GM12878 (cell line): Measurements from ENCODE around the gene KIF26A. TPM values are rescaled to one million over a fixed set of nuclear protein-coding genes. Genes with fewer than 3 reads are reported as not detected.

Experiments used
- ATAC-seq: fragments of 200-7000 bp; cut with Tn5 transposase; 3 replicates; pipeline ENCODE4 v1.9.1; 2020; ENCODE audit warnings: mild to moderate bottlenecking, moderate library complexity
- BruUV-seq: library from RNA; stranded (reverse); fragments of 400-500 nt; replicated peaks from 2 replicates; lab custom pipeline; 2021; lab: Mats Ljungman, UMichigan
- CTCF ChIA-PET: fragments of 300-600 bp; sonication (Branson Sonifier 250); formaldehyde crosslinking; extraction: SDS; loops from one replicate; lab custom pipeline; 2021; ENCODE audit warnings: inconsistent platforms; lab: Yijun Ruan, JAX
- POLR2A ChIA-PET: fragments of 350-600 bp; formaldehyde crosslinking; extraction: SDS; loops from one replicate; lab custom pipeline; 2021; ENCODE audit warnings: inconsistent platforms; lab: Charles Lee
- RAD21 ChIA-PET: fragments of 300-600 bp; sonication (Branson Sonifier 250); formaldehyde crosslinking; loops from one replicate; lab custom pipeline; 2023; ENCODE audit warnings: antibody characterized with exemption; ENCODE audit not compliant: unreplicated experiment; lab: Charles Lee
- SMC1A ChIA-PET: fragments of 300-600 bp; sonication (Branson Sonifier 250); formaldehyde crosslinking; loops from one replicate; lab custom pipeline; 2023; ENCODE audit not compliant: unreplicated experiment, uncharacterized antibody; lab: Charles Lee
- DNase-seq: peaks from one replicate; pipeline ENCODE4 v3.0.0-alpha.2; 2011; ENCODE audit warnings: low read depth, low spot score
- FAIRE-seq: peaks from 3 replicates; lab custom pipeline; 2011; peaks lifted over from hg19 to GRCh38; lab: Jason Lieb, UNC
- H2AFZ ChIP-seq: 2 replicates; pipeline ENCODE4 v1.6.0; 2011; ENCODE audit warnings: low read depth, low read length, control low read depth; ENCODE audit not compliant: control insufficient read depth
- H3K27ac ChIP-seq: 2 replicates; pipeline ENCODE4 v1.5.1; 2011; ENCODE audit warnings: control low read depth; ENCODE audit not compliant: control insufficient read depth, insufficient read depth
- H3K27me3 ChIP-seq, 2 experiments: replicated peaks in 1 of 2; 2 replicates each; pipeline versions ENCODE4 v1.6.0 to v1.6.1; 2011; ENCODE audit warnings: low read length in 1 of 2; ENCODE audit not compliant: control insufficient read depth in 2 of 2, insufficient read depth in 2 of 2
- H3K36me3 ChIP-seq, 2 experiments: 2 replicates each; pipeline ENCODE4 v1.5.1; 2011; ENCODE audit warnings: low read length in 1 of 2; ENCODE audit not compliant: control insufficient read depth in 2 of 2, insufficient read depth in 2 of 2
- H3K4me1 ChIP-seq: 2 replicates; pipeline ENCODE4 v1.6.1; 2011; ENCODE audit warnings: mild to moderate bottlenecking, low read length, moderate library complexity, mixed read lengths; ENCODE audit not compliant: control insufficient read depth, insufficient read depth
- H3K4me2 ChIP-seq: 2 replicates; pipeline ENCODE4 v1.6.0; 2011; ENCODE audit warnings: control low read depth; ENCODE audit not compliant: control insufficient read depth, insufficient read depth
- H3K4me3 ChIP-seq: fragments of 200-600 bp; sonication (generic); 2 replicates; pipeline ENCODE4 v1.5.1; 2016
- H3K79me2 ChIP-seq: 2 replicates; pipeline ENCODE4 v1.6.0; 2011; ENCODE audit warnings: low read length; ENCODE audit not compliant: control insufficient read depth, insufficient read depth
- H3K9ac ChIP-seq: 2 replicates; pipeline ENCODE4 v1.8.0; 2011; ENCODE audit warnings: low read length, control low read depth, mixed read lengths; ENCODE audit not compliant: control insufficient read depth, insufficient read depth
- H3K9me3 ChIP-seq: replicated peaks from 3 replicates; pipeline ENCODE4 v1.5.1; 2011; ENCODE audit warnings: mild to moderate bottlenecking, low read length; ENCODE audit not compliant: control insufficient read depth, insufficient read depth
- H4K20me1 ChIP-seq: 2 replicates; pipeline ENCODE4 v1.6.0; 2011; ENCODE audit not compliant: control insufficient read depth, insufficient read depth
- BHLHE40 ChIP-seq, 2 experiments: fragments of 450-650 bp in 1 of 2; IDR thresholded peaks; 2 replicates each; pipeline ENCODE4 v1.6.1; 2011 to 2017; ENCODE audit warnings: low read depth in 2 of 2, borderline replicate concordance in 1 of 2, improper control_type of control experiment in 1 of 2, low read length in 1 of 2, mild to moderate bottlenecking in 1 of 2
- CBFB ChIP-seq: IDR thresholded peaks from 2 replicates; pipeline ENCODE4 v1.6.1; 2016; ENCODE audit warnings: antibody characterized with exemption, low read depth
- HDAC2 ChIP-seq: fragments of 200-600 bp; sonication (generic); IDR thresholded peaks from 2 replicates; pipeline ENCODE4 v1.6.1; 2017
- KAT2A ChIP-seq: conservative IDR thresholded peaks from 2 replicates; pipeline ENCODE4 v1.6.1; 2011; ENCODE audit warnings: low read depth, low read length; ENCODE audit not compliant: control insufficient read depth
- MYB ChIP-seq: fragments of 150-350 bp; IDR thresholded peaks from 2 replicates; pipeline ENCODE4 v1.6.1; 2014; ENCODE audit warnings: mild to moderate bottlenecking, low read depth, low read length, borderline replicate concordance
- NBN ChIP-seq: fragments of 450-650 bp; IDR thresholded peaks from 2 replicates; pipeline ENCODE4 v1.6.1; 2016
- SMC3 ChIP-seq: IDR thresholded peaks from 2 replicates; pipeline ENCODE4 v1.6.1; 2011; ENCODE audit warnings: low read length, improper control_type of control experiment, borderline replicate concordance
- SREBF2 ChIP-seq: IDR thresholded peaks from 2 replicates; pipeline ENCODE4 v1.6.1; 2012; ENCODE audit warnings: mild to moderate bottlenecking, low read length
- SUPT20H ChIP-seq: IDR thresholded peaks from 2 replicates; pipeline ENCODE4 v1.6.1; 2011; ENCODE audit warnings: low read depth, mild to moderate bottlenecking, low read length, moderate library complexity, borderline replicate concordance; ENCODE audit not compliant: control insufficient read depth
- YBX1 ChIP-seq: fragments of 450-650 bp; IDR thresholded peaks from 2 replicates; pipeline ENCODE4 v1.6.1; 2016; ENCODE audit warnings: antibody characterized with exemption
- ZBED1 ChIP-seq: IDR thresholded peaks from 2 replicates; pipeline ENCODE4 v1.6.1; 2016; ENCODE audit warnings: borderline replicate concordance
- ZNF622 ChIP-seq: fragments of 450-650 bp; IDR thresholded peaks from 2 replicates; pipeline ENCODE4 v1.6.1; 2017; ENCODE audit warnings: mild to moderate bottlenecking, inconsistent platforms
- WGBS: methylation state at CpG from one replicate; pipeline ENCODE4 v1.1.6; 2016; ENCODE audit warnings: low lambda C conversion rate; ENCODE audit not compliant: insufficient replicate concordance, insufficient coverage; ENCODE audit errors: missing lambda C conversion rate; 5-methylcytosine and 5-hydroxymethylcytosine counted together
- in situ Hi-C: fragments of 300-500 bp; cut with MboI; formaldehyde crosslinking; loops from 9 replicates; pipeline ENCODE4 v1.14.3; 2018; ENCODE audit warnings: mixed read lengths
- intact Hi-C: fragments of 100-400 bp; cut with micrococcal nuclease; formaldehyde crosslinking; loops from one replicate; pipeline ENCODE4 v1.14.2; 2022; ENCODE audit not compliant: unreplicated experiment
- polyA plus RNA-seq, 11 experiments: library from polyadenylated mRNA; depleted of rRNA in 4 of 11; unstranded in 6 of 11; stranded (reverse) in 5 of 11; fragments of >200 nt; fragmentation: Nextera tagmentation in 4 of 11; fragmentation: Illumina TruSeq in 1 of 11; extraction: Ambion mirVana in 4 of 11; extraction: Trizol in 1 of 11; gene quantifications; 1 replicate in 1 of 11; 2 replicates in 10 of 11; pipeline versions ENCODE4 v1.2.1 to v1.2.3, GENCODE V29; 2011 to 2016; ENCODE audit warnings: inconsistent platforms in 2 of 11, missing spikeins in 2 of 11, low read depth in 1 of 11
- total RNA-seq, 4 experiments: library from RNA; depleted of rRNA in 3 of 4; stranded (reverse); fragments of >200 nt in 3 of 4; fragmentation: Illumina TruSeq in 1 of 4; extraction: Trizol in 1 of 4; gene quantifications; 2 replicates each; pipeline versions ENCODE4 v1.2.1 to v1.2.3, GENCODE V29; 2013 to 2021
- TF ChIP-seq, protein P1 (sequence below): fragments of 450-650 bp; IDR thresholded peaks from 2 replicates; pipeline ENCODE4 v1.6.1; 2017; ENCODE audit warnings: mild to moderate bottlenecking, low read depth, inconsistent platforms; ENCODE audit not compliant: poor library complexity, severe bottlenecking
- TF ChIP-seq, protein P2 (sequence below): IDR thresholded peaks from 2 replicates; pipeline ENCODE4 v1.6.1; 2011; ENCODE audit warnings: borderline replicate concordance, low read depth, mild to moderate bottlenecking, moderate library complexity, mixed read lengths, low read length; ENCODE audit not compliant: insufficient read depth; ENCODE audit errors: extremely low read length
- TF ChIP-seq, protein P3 (sequence below): fragments of 450-650 bp; IDR thresholded peaks from 2 replicates; pipeline ENCODE4 v1.6.1; 2017; ENCODE audit warnings: mild to moderate bottlenecking, moderate library complexity

The KIF26A gene
- total and polyA plus RNA-seq, 10 of the 15 experiments (the other 5 are each of a cell fraction or from before 2014, with no cell fraction given), result 0.05 TPM; not detected in 9

DNA sequence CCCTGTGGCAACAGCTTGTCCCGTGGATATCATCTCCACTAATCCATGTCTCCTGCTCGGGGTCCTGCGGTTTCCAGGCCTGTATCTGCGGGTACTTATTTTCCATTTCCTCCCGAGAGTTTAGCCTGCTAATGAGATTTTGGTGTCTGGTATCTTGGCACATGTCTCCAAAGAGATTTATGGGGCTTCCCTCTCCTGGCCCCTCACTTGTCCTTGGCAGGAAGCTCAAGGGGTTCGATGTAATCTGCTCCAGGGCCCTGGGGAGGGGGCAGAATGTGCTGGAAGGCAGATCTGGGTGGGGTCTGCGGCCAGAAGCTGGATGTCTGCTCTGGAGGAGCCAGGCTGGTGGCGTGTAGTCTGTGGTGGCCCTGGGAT lies 85.7 kb downstream of the KIF26A start (continued):
- TF ChIP-seq SREBF2 (no peak), YBX1 (no peak), HDAC2 (no peak)

DNA sequence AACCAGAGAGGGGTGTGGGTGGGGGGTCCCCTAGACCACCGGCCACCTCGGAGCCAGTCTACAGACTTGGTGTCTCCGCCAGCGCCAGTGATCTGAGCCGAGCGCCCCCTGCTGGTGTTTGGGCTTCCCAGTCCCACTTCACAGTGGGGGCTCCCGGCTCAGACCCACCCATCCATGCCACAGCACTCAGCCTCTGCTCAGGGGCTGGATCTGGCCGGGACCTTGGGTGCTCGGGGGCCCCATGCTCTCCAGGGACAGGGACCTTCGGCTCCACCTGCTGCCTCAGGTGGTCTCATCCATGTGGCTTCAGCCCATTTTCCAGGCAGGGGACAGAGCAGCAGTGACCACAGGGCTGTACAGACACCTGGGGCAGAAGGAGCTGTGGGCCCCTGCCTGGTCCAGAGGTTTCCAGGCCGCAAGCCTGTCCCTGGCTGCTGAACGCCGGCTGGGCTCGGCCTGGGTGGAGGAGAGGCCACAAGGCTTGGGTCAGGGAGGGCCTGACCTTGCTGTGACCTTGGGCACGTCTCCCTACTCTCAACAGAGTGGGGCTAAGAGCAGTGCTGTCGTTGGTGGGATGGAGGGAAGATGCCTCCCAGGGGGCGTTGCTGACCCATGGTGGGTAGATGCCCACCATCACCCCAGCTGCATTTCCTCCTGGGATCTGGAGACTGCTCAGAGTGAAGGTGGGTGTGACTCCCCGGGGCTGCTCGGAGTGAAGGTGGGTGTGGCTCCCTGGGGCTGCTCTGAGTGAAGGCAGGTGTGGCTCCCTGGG lies 86.3 kb downstream of the KIF26A start:
- Histone ChIP-seq H3K4me1 (no peaks in the 10 kb centered on the region), H3K9me3 (no peaks in the 10 kb centered on the region; the same call in 2 of the 3 replicates), H2AFZ (no peak overlapping the region), H3K27me3 (no peaks in the 10 kb centered on the region; a peak in 1 of 4 replicates), H3K79me2 (no peaks in the 10 kb centered on the region), H3K9ac (no peak overlapping the region), H4K20me1 (no peaks in the 10 kb centered on the region; the same call in 1 of the 2 replicates), H3K27ac (no peak overlapping the region), H3K4me3 (no peak overlapping the region), H3K4me2 (no peak overlapping the region), H3K36me3 (no peaks in the 10 kb centered on the region)
- 17% methylated on average over 17 of the region's 19 CpGs for WGBS
- in situ Hi-C loops, result no loop called here
- ChIA-PET CTCF (no interaction called here), POLR2A (no interaction called here), RAD21 (no interaction called here), SMC1A (no interaction called here)
- BruUV-seq, result no TSS peak
- intact Hi-C loops, result loop anchor here (5.0 kb wide), 1 partner anchor 147 kb away; no protein-coding TSS in a partner anchor
- ATAC-seq (peak; percentile 61), FAIRE-seq (no peak), DNase-seq (no peak)
- no peak for TF ChIP-seq SUPT20H
- TF ChIP-seq ZNF622, result no peak
- TF ChIP-seq, protein P1, sequence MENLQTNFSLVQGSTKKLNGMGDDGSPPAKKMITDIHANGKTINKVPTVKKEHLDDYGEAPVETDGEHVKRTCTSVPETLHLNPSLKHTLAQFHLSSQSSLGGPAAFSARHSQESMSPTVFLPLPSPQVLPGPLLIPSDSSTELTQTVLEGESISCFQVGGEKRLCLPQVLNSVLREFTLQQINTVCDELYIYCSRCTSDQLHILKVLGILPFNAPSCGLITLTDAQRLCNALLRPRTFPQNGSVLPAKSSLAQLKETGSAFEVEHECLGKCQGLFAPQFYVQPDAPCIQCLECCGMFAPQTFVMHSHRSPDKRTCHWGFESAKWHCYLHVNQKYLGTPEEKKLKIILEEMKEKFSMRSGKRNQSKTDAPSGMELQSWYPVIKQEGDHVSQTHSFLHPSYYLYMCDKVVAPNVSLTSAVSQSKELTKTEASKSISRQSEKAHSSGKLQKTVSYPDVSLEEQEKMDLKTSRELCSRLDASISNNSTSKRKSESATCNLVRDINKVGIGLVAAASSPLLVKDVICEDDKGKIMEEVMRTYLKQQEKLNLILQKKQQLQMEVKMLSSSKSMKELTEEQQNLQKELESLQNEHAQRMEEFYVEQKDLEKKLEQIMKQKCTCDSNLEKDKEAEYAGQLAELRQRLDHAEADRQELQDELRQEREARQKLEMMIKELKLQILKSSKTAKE, result no peak
- no peak for TF ChIP-seq NBN
- no peak for TF ChIP-seq CBFB
- TF ChIP-seq, protein P2, sequence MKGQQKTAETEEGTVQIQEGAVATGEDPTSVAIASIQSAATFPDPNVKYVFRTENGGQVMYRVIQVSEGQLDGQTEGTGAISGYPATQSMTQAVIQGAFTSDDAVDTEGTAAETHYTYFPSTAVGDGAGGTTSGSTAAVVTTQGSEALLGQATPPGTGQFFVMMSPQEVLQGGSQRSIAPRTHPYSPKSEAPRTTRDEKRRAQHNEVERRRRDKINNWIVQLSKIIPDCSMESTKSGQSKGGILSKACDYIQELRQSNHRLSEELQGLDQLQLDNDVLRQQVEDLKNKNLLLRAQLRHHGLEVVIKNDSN, result no peak
- no peak for TF ChIP-seq MYB
- TF ChIP-seq SMC3, result peak; percentile 18; the same call in 1 of the 2 replicates
- TF ChIP-seq ZBED1, result no peak
- no peak for TF ChIP-seq KAT2A
- TF ChIP-seq, protein P3, sequence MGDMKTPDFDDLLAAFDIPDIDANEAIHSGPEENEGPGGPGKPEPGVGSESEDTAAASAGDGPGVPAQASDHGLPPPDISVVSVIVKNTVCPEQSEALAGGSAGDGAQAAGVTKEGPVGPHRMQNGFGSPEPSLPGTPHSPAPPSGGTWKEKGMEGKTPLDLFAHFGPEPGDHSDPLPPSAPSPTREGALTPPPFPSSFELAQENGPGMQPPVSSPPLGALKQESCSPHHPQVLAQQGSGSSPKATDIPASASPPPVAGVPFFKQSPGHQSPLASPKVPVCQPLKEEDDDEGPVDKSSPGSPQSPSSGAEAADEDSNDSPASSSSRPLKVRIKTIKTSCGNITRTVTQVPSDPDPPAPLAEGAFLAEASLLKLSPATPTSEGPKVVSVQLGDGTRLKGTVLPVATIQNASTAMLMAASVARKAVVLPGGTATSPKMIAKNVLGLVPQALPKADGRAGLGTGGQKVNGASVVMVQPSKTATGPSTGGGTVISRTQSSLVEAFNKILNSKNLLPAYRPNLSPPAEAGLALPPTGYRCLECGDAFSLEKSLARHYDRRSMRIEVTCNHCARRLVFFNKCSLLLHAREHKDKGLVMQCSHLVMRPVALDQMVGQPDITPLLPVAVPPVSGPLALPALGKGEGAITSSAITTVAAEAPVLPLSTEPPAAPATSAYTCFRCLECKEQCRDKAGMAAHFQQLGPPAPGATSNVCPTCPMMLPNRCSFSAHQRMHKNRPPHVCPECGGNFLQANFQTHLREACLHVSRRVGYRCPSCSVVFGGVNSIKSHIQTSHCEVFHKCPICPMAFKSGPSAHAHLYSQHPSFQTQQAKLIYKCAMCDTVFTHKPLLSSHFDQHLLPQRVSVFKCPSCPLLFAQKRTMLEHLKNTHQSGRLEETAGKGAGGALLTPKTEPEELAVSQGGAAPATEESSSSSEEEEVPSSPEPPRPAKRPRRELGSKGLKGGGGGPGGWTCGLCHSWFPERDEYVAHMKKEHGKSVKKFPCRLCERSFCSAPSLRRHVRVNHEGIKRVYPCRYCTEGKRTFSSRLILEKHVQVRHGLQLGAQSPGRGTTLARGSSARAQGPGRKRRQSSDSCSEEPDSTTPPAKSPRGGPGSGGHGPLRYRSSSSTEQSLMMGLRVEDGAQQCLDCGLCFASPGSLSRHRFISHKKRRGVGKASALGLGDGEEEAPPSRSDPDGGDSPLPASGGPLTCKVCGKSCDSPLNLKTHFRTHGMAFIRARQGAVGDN, result no peak
- TF ChIP-seq BHLHE40 (IDR thresholded peaks at IDR 0.05; ENCODE audit: borderline replicate concordance in 1 of 2, low read depth in 2 of 2, low read length in 1 of 2), result no peak
